NCI-H1105 (cell line): ENCODE measurements around the gene EXOG.

Experiments
- DNase-seq: peaks from one replicate; lab custom pipeline; 2025; lab: John Stamatoyannopoulos, UW

The EXOG gene

GRCh38 chr3:38473229-38473628 is 22.9 kb upstream of the EXOG start:
- DNase-seq, result peak; percentile 4

GRCh38 chr3:38474928-38475605 is 21.1 kb upstream of the EXOG start:
- no peak for DNase-seq

- no peak for DNase-seq
Observed at GRCh38 chr3:38475716-38476115, 20.4 kb upstream of the EXOG start.

- DNase-seq, result no peak
Observed at GRCh38 chr3:38476157-38476756, 19.9 kb upstream of the EXOG start.

GRCh38 chr3:38477057-38477820 is 18.9 kb upstream of the EXOG start:
- no peak for DNase-seq

GRCh38 chr3:38477839-38478450 is 18.2 kb upstream of the EXOG start:
- no peak for DNase-seq

- no peak for DNase-seq
Observed at GRCh38 chr3:38478901-38479300, 17.2 kb upstream of the EXOG start.

GRCh38 chr3:38479431-38480092 is 16.6 kb upstream of the EXOG start:
- DNase-seq, result peak; percentile 11

GRCh38 chr3:38480093-38480445 is 16.1 kb upstream of the EXOG start:
- no peak for DNase-seq

- no peak for DNase-seq
Observed at GRCh38 chr3:38480930-38481329, 15.2 kb upstream of the EXOG start.

- DNase-seq, result no peak
Observed at GRCh38 chr3:38482951-38483350, 13.2 kb upstream of the EXOG start.

- no peak for DNase-seq
Observed at GRCh38 chr3:38487323-38487722, 8.8 kb upstream of the EXOG start.

GRCh38 chr3:38488949-38489348 is 7.2 kb upstream of the EXOG start:
- DNase-seq, result no peak

- no peak for DNase-seq
Observed at GRCh38 chr3:38489766-38490165, 6.4 kb upstream of the EXOG start.

GRCh38 chr3:38490281-38491030 is 5.7 kb upstream of the EXOG start:
- no peak for DNase-seq

GRCh38 chr3:38491215-38491614 is 4.9 kb upstream of the EXOG start:
- no peak for DNase-seq

- DNase-seq, result no peak
Observed at GRCh38 chr3:38493031-38493430, 3.1 kb upstream of the EXOG start.

- no peak for DNase-seq
Observed at GRCh38 chr3:38497031-38497430, 891 bp downstream of the EXOG start.

GRCh38 chr3:38500688-38501417 is 4.7 kb downstream of the EXOG start:
- DNase-seq, result no peak

GRCh38 chr3:38507120-38507519 is 11.0 kb downstream of the EXOG start:
- no peak for DNase-seq

- no peak for DNase-seq
Observed at GRCh38 chr3:38509732-38510131, 13.6 kb downstream of the EXOG start.
